Activated CD4-positive, CD25-positive, alpha-beta regulatory T cell treated with anti-CD3 and anti-CD28 coated beads, Interleukin-2, amount 50 U/mL, for 16 hours (primary cell): ENCODE data around the gene SLCO3A1.

Experiments
- DNase-seq: peaks from one replicate; pipeline ENCODE4 v3.0.0-alpha.2; 2020; ENCODE audit warnings: low read depth, low spot score

SLCO3A1 gene

DNA sequence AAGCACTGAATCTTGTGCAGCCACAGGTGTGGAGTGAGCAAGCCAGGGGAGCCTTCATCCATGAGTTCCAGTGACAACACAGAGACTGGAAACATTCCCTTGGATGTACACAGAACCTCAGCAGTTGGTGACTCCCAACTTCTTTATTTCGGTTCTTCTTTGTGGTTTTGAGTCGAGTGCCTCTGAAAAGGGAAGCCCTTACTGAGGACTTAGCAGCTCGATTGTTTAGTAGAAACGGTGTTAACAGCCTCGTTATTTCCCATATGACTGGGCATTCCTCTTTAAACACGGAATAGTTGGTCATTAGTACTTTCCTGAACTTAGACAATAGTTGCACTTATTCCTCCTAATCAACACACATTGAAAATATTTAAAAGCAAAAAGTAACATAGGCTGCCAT is 7.7 kb downstream of the SLCO3A1 start:
- no peak for DNase-seq

DNA sequence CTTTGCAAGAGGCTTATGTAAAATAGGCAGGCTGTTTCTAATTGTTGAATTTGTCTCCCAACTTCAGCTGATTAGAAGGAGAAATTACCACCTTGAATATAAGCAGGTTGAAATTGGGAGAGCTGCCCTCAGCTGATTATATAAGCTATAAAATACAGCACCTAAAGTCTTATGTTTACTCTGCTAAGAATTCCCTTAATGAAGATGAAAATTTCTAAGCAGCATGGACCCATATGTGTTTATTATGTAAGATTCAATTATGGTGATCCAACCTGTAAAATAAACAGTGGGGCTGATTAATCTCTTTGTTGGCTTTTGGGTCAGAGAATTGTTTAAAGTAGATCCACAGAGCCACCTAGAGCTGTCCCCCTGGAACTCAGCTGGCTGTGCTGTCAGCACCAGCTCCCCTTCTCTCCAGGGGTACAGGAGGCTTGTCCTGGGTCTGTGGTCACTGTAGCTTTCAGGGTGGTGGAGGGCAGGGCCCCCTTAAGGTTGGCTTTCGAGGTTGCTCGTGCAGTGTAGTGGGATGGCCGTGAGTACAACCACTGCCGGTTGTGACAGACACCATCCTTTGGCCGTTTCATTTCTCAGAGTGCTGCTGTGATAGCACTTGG is 9.5 kb downstream of the SLCO3A1 start:
- DNase-seq: no peak

DNA sequence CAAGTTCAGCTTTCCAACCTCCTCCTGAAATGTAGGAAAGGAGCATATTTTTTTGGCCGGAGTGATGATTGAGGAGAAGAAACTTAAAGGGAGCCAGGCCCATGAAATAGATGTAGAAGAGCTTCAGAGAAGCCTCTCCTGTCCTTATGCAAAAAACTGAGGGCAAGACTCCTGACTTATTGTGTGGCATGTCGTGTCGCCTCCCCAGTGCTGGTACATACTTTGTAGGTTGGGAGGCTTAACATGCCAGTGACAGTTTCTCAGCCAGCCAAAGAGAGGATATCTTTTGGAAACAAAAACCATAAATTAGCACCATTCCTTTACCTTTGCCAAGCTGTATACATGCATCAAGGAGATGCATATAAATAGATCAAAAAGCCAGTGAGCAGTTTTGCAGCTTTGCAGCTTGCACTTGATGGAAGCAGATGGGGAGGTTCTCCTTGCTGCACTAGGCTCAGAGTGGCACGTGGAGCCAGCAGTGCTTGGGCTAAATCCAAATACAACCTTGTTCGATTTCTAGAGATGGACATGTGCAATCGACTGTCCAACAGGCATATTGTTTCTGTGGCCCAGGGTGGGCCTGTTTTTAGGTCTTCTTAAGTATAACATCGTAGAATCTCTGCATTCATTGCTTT is 10.2 kb downstream of the SLCO3A1 start:
- no peak for DNase-seq

DNA sequence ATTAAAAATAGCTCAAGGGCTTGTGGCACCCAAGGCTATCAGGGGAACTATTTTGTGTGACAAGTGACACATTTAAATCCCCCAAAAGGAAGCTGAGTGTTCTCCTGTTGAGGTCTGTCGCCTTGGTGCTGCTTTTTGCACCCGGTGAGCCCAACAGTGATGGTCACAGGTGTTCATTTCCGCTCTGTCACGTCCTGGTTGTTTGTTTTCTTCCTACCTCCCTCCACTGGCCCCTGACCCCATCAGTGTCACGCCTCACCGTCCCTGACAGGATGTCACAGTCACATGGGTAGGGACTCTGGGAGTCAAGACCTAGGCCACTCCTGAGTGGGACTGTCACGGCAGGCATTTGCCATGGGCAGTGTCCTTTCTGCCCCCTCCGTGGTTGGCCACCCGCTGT is 11.2 kb downstream of the SLCO3A1 start:
- no peak for DNase-seq

DNA sequence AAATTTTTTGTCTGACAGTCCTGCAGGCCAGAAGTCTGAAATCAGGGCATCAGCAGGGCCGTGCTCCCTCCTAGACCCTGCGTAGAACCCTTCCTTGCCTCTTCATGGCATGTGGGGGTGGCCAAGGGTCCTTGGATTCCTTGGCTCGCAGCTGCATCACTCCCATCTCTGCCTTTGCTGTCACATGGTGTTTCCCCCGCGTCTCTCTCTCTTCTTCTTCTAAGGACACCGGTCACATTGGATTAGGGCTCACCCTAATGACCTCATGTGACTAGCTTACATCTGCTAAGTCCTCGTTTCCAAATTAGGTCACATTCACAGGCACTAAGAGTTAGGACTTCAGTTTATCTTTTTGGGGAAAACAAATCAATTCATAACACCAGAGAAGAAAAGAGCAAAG is 12.0 kb downstream of the SLCO3A1 start:
- no peak for DNase-seq

DNA sequence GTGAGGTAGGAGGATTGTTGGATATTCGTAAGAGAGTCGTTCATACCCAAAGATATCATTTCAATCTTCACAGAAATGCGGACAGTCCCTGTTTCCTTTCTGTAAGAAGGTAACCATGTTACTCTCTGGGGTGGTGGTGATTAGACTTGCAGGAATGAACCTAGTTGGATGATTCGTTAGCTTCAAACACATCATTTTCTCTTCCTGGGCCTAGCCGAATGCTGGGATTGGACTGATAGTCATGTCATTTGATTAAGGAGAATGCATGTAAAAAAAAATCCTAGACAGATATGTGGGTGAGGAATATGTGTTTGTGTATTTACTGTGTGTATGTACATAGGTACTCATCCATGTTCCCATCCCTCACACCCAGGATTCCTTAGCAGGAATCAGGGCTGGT is 12.4 kb downstream of the SLCO3A1 start:
- no peak for DNase-seq

DNA sequence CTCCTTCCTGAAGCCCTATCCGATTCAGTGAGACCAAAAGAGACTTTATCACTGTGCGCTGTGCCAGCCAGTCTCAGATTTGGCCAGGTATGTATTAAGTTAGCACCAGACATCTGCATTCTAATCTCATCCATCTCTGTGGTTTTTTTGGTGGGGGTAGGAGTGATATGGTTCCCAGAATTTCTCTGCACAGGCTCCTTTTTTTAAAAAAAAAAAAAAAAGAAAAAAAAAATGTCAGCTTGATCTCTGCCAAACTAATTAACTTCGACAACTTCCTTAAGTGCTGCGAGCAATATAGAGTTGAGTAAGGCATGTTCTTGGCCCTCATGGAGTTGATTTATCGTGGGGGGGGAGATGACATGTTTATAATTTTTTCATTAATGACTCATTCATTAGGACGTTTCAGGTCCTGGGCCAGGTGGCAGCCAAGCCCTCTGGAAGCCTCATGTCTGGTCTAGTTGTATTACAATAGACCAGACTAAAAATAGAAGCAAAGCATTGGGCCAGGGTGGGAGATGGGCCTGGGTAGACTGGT is 12.9 kb downstream of the SLCO3A1 start:
- no peak for DNase-seq

DNA sequence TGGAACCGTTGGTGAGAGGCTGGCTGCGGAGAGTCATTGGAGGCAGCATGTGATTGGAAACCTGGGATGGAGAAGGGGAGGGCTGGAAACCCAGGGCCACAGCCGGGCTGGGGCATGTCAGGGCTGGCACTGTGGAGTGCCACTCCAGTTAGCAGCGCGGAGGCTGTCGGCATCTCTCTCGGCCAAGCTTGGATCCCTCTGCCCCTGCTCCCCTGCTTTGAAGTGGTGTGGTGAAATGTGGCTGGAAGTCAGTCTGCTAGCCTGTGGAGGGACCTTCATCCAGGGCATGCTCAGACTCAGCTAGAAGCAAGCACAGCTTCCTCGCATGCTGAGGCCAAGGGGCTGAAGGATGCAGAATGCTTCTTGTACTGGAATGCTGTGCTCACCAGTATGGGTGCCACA is 13.5 kb downstream of the SLCO3A1 start:
- no peak for DNase-seq

DNA sequence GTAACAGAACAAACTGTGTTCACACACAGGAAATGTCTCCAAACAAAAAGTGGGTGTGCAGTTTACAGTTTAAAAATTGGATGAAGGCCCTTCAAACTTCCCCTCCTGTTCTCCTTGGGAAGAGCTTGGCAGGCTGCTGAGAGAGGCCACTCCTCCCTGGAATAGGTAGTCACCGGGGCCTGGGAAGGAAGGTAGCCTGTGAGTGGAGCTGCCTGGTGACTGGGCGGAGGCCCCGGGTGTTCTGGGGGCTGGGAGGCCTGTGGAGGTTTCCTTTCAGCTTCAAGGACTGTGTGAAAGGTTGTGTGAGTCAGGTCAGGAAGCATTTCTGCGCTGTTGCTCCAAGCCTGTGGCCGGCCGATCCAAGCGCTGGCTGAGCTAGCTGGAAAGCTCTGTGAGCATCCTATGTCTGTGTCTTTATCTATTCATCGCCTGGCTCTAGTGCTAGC is 14.1 kb downstream of the SLCO3A1 start:
- no peak for DNase-seq

DNA sequence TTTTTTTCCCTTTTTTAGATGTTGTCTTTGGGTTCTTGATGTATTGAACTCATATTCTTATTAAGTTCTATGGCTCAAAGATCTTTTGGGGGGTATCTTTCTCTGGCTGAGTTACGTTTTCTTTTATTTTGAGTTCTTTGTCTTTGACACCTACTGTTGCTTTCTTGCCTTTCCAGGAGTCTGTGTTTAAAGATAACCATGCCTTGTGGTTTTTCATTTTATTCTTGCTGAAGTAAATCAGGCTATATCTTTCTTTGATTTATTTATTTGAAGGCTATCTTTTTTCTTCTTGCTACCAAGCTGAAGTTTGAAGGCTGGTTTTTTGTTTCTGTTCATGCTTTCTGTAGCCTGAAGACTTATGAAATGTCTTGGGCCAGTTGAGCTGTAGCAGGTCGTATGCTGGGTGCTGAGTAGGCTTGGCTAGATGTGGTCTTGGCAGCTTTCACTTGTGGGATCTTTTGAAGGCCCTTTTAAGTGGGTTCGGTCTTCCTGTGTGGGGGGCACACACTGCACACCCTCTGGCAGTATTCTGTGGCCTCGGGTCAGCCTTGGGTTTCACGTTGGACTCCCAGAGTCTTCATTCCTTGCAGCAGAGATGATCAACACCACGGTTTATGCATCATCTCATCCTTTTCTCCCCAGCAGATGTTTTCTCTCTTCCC is 17.5 kb downstream of the SLCO3A1 start:
- no peak for DNase-seq

DNA sequence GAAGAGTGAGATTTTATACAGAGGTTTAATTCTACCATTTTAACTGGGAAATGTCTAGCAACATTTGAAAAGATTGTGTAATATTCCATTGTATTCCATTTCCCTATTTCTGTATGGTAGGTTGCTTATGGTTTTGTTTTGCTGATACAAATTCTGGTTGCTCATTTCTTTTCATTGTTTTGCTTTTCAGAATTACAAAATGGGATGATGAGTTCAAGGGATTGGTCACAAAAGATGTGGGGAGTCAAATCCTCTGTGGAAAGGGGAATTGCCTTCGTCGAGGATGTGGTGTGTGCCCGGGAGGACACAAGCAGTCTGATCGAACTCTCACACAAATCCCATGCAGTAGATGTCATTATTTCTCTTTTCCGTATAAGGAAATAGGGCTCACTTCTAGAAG is 18.3 kb downstream of the SLCO3A1 start:
- DNase-seq: no peak

DNA sequence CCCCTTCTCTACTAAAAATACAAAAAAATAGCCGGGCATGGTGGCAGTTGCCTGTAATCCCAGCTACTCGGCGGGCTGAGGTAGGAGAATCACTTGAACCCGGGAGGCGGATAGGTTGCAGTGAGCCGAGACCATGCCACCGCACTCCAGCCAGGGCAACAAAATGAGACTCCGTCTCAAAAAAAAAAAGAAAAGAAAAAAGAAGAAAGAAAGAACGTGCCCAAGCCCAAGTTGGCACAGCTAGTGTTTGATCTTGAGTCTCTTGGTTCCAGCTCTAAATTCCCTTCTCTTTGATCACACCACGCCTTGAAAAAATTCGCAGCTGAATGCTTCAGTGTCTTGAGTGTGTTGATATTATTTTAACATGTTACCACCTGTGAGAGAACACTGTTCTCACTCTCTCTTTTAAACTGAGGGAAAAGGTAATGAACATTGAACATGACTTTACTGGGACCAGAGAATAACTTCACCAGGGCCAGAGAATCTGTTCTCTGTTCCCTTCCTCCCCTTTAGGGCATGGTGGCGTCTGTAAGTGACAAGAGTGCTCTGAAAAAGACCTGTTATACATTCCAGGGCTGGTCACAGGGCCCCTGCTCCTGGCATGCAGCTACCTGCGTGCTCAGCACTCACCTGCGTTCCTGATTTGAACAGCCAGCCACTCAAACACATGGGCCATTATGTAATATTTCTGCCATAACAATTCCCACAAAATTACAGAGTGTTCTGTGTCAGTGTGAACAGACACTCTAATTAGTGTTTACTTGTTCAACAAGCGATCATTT is 19.0 kb downstream of the SLCO3A1 start:
- no peak for DNase-seq

DNA sequence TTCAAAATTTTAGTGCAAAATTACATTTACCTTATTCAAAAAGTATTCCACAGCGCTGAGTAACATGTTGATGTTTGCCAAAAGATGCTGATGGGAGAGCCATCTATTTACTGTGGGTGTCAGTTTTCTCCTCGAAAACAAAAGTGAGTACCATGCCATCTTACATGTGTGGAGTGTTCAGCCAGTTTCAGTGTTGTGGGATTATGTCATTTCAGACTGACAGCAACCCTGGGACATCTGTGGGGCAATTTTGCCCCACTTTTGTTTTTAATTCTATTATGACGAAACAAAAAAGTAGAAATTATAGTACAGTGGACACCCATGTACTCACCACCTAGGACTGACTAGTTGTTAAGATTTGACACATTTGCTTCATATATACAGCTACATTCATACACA is 19.6 kb downstream of the SLCO3A1 start:
- no peak for DNase-seq

DNA sequence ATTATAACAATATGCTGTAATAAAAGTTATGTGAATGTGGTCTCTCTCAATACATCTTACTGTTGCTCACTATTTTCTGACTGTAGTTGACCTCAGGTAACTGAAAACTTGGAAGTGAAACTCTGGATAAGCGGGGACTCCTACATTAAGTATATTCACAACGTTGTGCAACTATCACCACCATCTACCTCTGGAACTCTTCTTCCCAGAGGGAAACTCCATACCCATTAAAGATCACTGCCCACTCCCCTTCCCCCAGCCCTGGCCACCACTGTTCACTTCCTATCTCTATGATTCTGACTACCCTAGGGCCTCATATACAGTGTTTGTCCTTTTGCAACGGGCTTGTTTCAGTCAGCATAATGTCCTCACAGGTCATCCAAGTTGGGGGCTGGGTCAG is 20.7 kb downstream of the SLCO3A1 start:
- no peak for DNase-seq

DNA sequence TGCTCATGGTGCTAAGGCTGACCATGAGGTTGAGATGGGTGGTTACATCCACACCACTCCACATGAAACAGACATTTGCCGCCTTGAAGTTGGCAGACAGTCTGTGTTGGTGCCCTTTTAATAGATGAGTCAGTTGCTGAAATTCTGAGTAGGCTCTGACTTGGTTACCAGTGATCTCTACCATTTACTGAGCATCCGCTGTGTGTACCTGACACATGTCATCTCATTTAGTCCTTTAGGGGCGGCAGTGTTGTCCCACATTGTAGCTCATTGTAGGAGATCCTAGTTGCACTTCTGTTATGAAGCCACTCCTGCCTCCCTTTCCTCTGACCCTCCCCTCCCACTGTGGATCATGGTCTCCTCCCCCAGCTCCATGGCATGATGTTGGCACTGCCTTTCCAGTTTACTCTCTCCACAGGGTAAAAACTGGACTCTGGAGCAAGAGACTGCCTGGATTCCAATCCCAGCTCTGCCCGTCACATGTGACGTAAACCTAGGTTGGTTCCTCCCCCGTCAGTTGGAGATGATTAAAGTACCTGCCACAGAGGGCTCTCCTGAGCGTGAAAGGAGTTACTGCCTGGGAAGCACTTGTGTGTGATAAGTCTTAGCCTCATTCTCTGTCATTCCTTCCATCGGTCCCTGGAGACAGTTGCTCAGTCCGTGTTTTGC is 21.6 kb downstream of the SLCO3A1 start:
- DNase-seq: no peak

DNA sequence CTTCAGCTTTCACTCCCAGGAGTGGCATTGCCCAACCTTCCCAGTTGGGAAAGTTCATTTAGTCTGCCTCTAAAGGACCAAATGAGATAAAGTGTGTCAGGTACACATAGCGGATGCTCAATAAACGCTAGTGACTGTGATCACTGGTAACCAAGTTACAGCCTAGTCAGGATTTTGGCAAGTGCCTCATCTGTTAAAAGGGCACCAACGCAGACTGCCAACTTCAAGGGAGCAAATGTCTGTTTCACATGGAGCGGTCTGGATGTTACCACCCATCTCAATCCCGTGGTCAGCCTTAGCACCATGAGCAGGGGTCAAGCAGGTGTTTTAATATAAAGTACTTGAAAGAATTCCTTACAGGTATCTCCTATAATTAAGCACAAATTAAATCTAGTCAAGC is 22.7 kb downstream of the SLCO3A1 start:
- DNase-seq: no peak

DNA sequence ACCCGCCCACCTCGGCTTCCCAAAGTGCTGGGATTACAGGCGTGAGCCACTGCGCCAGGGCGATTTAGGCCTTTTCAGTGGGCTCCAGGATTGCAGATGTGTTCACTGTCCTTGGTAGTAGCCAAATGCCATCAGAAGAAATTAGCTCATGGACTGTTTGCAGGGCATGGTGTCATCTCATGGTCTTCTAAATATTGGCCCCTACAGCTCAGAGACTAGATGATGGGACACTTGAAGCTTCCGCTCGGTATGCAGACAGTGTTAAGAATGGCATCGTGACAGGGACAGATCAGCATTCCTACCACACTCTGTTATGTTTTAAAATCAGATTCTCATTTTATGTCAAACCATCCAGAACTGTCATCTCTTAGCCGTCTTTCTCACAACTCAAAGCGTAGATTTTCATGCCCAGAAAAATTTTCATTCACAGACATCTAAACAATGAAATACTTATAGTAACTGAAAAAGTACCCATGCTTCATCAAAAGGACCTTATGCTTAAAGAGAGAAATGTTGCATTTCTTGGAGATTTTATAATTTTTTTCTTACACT is 24.9 kb downstream of the SLCO3A1 start:
- DNase-seq: no peak

DNA sequence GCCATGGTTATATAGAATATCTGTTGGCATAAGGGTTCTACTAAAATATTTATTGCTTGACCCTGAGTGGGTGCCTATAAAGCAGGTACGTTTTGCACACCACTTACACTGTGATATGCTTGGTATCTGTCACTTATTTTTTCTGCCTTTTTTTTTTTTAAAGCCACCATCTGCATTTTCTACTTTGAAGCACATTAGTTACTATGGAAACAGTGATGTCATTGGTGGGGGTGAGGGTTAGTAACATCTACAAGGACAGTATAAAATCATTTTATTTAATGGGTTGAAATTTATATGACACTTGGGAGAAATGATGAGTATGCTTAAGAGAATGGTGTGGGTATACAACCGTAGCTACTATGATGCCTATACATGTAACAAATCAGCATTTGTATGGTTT is 25.6 kb downstream of the SLCO3A1 start:
- DNase-seq: no peak

DNA sequence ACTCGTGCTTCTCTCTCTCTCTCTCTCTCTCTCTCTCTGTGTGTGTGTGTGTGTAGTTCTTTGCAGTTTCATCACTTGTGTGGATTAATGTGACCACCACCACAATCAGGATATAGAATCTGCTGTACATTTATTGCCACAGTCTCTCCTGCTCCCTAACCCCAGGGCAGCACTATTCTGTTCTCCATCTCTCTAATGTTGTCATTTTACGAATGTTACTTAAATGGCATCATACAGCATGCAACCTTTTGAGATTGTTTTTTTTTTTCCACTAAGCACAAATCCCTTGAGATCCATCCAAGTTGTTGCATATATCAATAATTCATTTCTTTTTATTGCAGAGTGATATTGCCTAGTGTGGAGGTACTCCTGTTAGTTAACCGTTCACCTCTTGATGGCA is 26.9 kb downstream of the SLCO3A1 start:
- no peak for DNase-seq

DNA sequence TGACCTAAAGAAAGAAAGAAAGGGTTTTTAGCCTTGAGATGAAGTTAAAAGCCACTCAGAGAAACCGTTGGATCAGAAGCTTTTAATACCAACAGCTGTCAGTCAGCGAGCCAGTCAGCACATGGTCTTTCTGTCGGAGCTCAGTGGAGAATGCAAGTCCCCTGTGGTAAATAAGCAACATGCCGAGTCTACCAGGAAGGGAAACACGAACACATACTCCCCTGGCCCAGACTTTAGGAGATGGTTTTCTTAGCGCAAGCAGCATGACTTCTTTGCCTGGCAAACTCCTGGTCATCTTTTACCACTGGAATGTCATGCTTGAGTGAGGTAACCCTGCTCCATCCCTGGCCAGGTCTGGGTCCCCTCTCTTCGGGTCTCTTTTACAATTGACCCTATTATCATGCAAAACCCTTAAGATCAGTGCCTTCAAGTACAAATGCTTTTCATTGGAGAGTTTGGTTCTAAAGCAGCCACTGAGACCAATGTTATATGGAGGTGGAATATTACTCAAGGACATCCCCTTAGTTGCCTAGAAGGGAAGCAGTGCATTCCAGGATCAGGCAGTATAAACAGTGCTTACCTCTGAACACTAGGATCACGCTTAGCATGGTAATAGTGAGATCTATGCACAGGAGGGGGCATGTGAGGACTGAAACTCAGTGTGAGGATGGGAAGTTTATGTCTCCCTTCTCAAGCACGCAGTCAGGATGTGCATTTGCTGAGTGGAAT is 28.2 kb downstream of the SLCO3A1 start:
- no peak for DNase-seq
